Measurements from ENCODE around the gene TAF7L. TPM values are rescaled to one million over a fixed set of nuclear protein-coding genes. Genes with fewer than 3 reads are reported as not detected.

Gene TAF7L
- total and polyA plus RNA-seq, 4 donors = 0.03 to 0.40 (median 0.33) TPM; not detected in 1

DNA sequence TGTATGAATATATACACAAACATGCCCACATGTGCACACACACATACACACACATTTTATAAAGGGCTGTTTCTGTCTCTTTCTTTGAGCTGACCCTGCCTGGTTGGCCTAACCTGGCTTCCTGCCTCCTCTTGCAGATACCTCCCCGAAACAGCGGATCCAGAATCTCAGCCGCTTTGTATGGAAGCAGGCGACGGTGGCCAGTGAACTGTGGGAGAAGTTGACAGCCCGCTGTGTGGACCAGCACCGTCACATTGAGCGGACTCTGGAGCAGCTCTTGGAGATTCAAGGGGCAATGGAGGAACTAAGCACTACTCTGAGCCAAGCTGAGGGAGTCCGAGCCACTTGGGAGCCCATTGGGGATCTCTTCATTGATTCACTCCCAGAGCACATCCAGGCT, 49.6 kb downstream of the TAF7L start:
- H3K27me3 ChIP-seq (ENCODE audit: control insufficient read depth in 4 of 4, insufficient read depth in 4 of 4, low read length in 3 of 4) = peaks cover 0 to 3% (median 0%) of the 10 kb centered on the region in 4 donors
- WGBS = 96% methylated on average over 9 of the region's 9 CpGs
- H3K4me3 ChIP-seq (ENCODE audit: low read depth in 1 of 3, low read length in 3 of 3) = no peak overlapping the region
- no peak for TF ChIP-seq HNF4G (IDR thresholded peaks at IDR 0.05)
- TF ChIP-seq, protein P1, sequence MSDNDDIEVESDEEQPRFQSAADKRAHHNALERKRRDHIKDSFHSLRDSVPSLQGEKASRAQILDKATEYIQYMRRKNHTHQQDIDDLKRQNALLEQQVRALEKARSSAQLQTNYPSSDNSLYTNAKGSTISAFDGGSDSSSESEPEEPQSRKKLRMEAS (IDR thresholded peaks at IDR 0.05) = no peak
- TF ChIP-seq HNF4A (conservative IDR thresholded peaks at IDR 0.05) = no peak
- TF ChIP-seq RAD21 (IDR thresholded peaks at IDR 0.05) = no peak
- TF ChIP-seq FOXA1 (IDR thresholded peaks at IDR 0.05) = no peak
- H3K36me3 ChIP-seq (ENCODE audit: control insufficient read depth in 4 of 4, insufficient read depth in 3 of 4, low read depth in 1 of 4, low read length in 3 of 4) = no peaks in the 10 kb centered on the region
- DNase-seq (ENCODE audit: low spot score) = no peak
- H3K9ac ChIP-seq (ENCODE audit: low read depth in 1 of 2, low read length in 2 of 2) = no peak overlapping the region
- no peaks in the 10 kb centered on the region for H3K4me1 ChIP-seq (ENCODE audit: control insufficient read depth in 4 of 4, insufficient read depth in 4 of 4, low read length in 3 of 4)
- H3K27ac ChIP-seq (ENCODE audit: low read depth in 1 of 2, low read length in 2 of 2) = no peak overlapping the region
- H3K9me3 ChIP-seq (ENCODE audit: control insufficient read depth in 4 of 4, low read length in 3 of 4) = no peaks in the 10 kb centered on the region

DNA sequence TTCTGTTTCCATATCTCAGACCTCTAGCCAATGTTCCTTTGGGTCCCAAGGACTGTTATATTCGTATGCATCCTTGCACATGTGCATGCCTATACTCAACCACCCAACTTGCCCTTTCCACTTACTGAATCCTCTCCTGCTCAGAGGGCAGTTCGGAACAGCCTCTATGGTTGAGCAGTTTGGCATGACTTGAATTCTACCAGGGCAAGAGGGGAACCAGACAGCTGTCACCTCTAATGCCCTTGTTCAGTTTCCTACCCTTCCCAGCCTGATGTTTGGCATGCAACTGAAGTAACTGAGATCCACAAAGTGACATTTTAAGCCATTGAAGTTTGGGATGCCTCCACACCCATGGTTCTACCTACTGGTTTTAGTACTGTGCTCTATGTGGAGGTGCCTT, 54.1 kb downstream of the TAF7L start:
- Histone ChIP-seq H3K9me3 (ENCODE audit: control insufficient read depth in 4 of 4, low read length in 3 of 4) (no peaks in the 10 kb centered on the region), H3K36me3 (ENCODE audit: control insufficient read depth in 4 of 4, insufficient read depth in 3 of 4, low read depth in 1 of 4, low read length in 3 of 4) (no peaks in the 10 kb centered on the region), H3K9ac (ENCODE audit: low read depth in 1 of 2, low read length in 2 of 2) (no peak overlapping the region), H3K4me1 (ENCODE audit: control insufficient read depth in 4 of 4, insufficient read depth in 4 of 4, low read length in 3 of 4) (no peaks in the 10 kb centered on the region), H3K27ac (ENCODE audit: low read depth in 1 of 2, low read length in 2 of 2) (no peak overlapping the region), H3K4me3 (ENCODE audit: low read depth in 1 of 3, low read length in 3 of 3) (no peak overlapping the region), H3K27me3 (ENCODE audit: control insufficient read depth in 4 of 4, insufficient read depth in 4 of 4, low read length in 3 of 4) (no peaks in the 10 kb centered on the region)
- 83% methylated on average over 2 of the region's 2 CpGs for WGBS
- TF ChIP-seq YY1 (IDR thresholded peaks at IDR 0.05) (no peak), GABPA (IDR thresholded peaks at IDR 0.05 in 1 of 2, conservative IDR thresholded peaks at IDR 0.05 in 1 of 2) (no peak), SP1 (IDR thresholded peaks at IDR 0.05) (no peak), RXRA (IDR thresholded peaks at IDR 0.05) (no peak), EGR1 (IDR thresholded peaks at IDR 0.05; ENCODE audit: low read depth in 2 of 2) (no peak), NR2F2 (IDR thresholded peaks at IDR 0.05) (no peak)
- TF ChIP-seq, protein P2, sequence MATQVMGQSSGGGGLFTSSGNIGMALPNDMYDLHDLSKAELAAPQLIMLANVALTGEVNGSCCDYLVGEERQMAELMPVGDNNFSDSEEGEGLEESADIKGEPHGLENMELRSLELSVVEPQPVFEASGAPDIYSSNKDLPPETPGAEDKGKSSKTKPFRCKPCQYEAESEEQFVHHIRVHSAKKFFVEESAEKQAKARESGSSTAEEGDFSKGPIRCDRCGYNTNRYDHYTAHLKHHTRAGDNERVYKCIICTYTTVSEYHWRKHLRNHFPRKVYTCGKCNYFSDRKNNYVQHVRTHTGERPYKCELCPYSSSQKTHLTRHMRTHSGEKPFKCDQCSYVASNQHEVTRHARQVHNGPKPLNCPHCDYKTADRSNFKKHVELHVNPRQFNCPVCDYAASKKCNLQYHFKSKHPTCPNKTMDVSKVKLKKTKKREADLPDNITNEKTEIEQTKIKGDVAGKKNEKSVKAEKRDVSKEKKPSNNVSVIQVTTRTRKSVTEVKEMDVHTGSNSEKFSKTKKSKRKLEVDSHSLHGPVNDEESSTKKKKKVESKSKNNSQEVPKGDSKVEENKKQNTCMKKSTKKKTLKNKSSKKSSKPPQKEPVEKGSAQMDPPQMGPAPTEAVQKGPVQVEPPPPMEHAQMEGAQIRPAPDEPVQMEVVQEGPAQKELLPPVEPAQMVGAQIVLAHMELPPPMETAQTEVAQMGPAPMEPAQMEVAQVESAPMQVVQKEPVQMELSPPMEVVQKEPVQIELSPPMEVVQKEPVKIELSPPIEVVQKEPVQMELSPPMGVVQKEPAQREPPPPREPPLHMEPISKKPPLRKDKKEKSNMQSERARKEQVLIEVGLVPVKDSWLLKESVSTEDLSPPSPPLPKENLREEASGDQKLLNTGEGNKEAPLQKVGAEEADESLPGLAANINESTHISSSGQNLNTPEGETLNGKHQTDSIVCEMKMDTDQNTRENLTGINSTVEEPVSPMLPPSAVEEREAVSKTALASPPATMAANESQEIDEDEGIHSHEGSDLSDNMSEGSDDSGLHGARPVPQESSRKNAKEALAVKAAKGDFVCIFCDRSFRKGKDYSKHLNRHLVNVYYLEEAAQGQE (IDR thresholded peaks at IDR 0.05) = no peak
- DNase-seq (ENCODE audit: low spot score) = no peak

DNA sequence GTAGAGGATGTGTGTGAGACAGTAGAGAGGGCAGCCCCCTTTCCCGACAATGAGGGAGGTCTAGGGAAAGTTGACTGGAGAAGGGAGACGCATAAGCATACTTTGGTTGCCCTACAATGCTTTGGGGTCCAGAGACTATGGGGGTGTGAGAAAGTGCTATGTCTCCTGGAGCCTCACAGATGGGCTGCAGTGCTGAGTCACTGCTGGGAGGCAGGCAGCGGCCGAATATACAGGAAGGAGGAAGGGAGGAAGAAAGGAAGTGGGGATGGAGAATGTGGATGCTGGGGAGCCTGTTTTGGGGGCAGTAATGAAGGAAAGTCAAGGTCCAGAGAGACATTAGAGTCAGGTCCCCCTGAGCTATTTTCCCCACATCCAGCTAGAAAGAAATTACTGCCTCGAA, 58.8 kb downstream of the TAF7L start:
- H3K4me3 ChIP-seq (ENCODE audit: low read depth in 1 of 3, low read length in 3 of 3) = no peak overlapping the region
- 75% methylated on average over 5 of the region's 5 CpGs for WGBS

More for the DNA sequence above, 58.8 kb downstream of the TAF7L start:
- H3K27ac ChIP-seq (ENCODE audit: low read depth in 1 of 2, low read length in 2 of 2) = no peak overlapping the region
- no peaks in the 10 kb centered on the region for H3K9me3 ChIP-seq (ENCODE audit: control insufficient read depth in 4 of 4, low read length in 3 of 4)
- DNase-seq (ENCODE audit: low spot score) = no peak
- TF ChIP-seq HNF4G (IDR thresholded peaks at IDR 0.05) (no peak), SP1 (IDR thresholded peaks at IDR 0.05) (no peak), GABPA (IDR thresholded peaks at IDR 0.05 in 1 of 2, conservative IDR thresholded peaks at IDR 0.05 in 1 of 2) (no peak)
- TF ChIP-seq, protein P3, sequence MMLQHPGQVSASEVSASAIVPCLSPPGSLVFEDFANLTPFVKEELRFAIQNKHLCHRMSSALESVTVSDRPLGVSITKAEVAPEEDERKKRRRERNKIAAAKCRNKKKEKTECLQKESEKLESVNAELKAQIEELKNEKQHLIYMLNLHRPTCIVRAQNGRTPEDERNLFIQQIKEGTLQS (IDR thresholded peaks at IDR 0.05) = no peak
- H3K27me3 ChIP-seq (ENCODE audit: control insufficient read depth in 4 of 4, insufficient read depth in 4 of 4, low read length in 3 of 4) = no peaks in the 10 kb centered on the region
- H3K9ac ChIP-seq (ENCODE audit: low read depth in 1 of 2, low read length in 2 of 2) = no peak overlapping the region
- no peaks in the 10 kb centered on the region for H3K36me3 ChIP-seq (ENCODE audit: control insufficient read depth in 4 of 4, insufficient read depth in 3 of 4, low read depth in 1 of 4, low read length in 3 of 4)
- H3K4me1 ChIP-seq (ENCODE audit: control insufficient read depth in 4 of 4, insufficient read depth in 4 of 4, low read length in 3 of 4) = no peaks in the 10 kb centered on the region
